ENCODE data around the gene DAG1. TPM values are rescaled to one million over a fixed set of nuclear protein-coding genes. Genes with fewer than 3 reads are reported as not detected.

The DAG1 gene
- total RNA-seq, 1 donor from 2014 or later = 46.8 TPM

GRCh38 chr3:49567406-49567805 lies 97.3 kb downstream of the DAG1 start:
- TF ChIP-seq CTCF (IDR thresholded peaks at IDR 0.05; ENCODE audit: partially characterized antibody, unreplicated experiment) = no peak
- H3K27me3 Mint-ChIP-seq (ENCODE audit: unreplicated experiment) = no peaks in the 10 kb centered on the region
- no peak overlapping the region for H3K27ac Mint-ChIP-seq (ENCODE audit: unreplicated experiment)
- DNase-seq = no peak
- peaks cover 3% of the 10 kb centered on the region for H3K9me3 Mint-ChIP-seq (ENCODE audit: unreplicated experiment)
- no peak overlapping the region for H3K4me3 Mint-ChIP-seq (ENCODE audit: unreplicated experiment)
- H3K36me3 Mint-ChIP-seq (ENCODE audit: unreplicated experiment) = no peaks in the 10 kb centered on the region
- H3K4me1 Mint-ChIP-seq (ENCODE audit: low read depth, unreplicated experiment) = peaks cover 13% of the 10 kb centered on the region

GRCh38 chr3:49568965-49569364 lies 98.9 kb downstream of the DAG1 start:
- no peak for DNase-seq
- H3K27me3 Mint-ChIP-seq (ENCODE audit: unreplicated experiment) = no peaks in the 10 kb centered on the region
- H3K4me3 Mint-ChIP-seq (ENCODE audit: unreplicated experiment) = no peak overlapping the region
- H3K4me1 Mint-ChIP-seq (ENCODE audit: low read depth, unreplicated experiment) = peaks cover 11% of the 10 kb centered on the region
- H3K9me3 Mint-ChIP-seq (ENCODE audit: unreplicated experiment) = peaks cover 3% of the 10 kb centered on the region
- H3K27ac Mint-ChIP-seq (ENCODE audit: unreplicated experiment) = no peak overlapping the region
- TF ChIP-seq CTCF (IDR thresholded peaks at IDR 0.05; ENCODE audit: partially characterized antibody, unreplicated experiment) = no peak
- H3K36me3 Mint-ChIP-seq (ENCODE audit: unreplicated experiment) = no peaks in the 10 kb centered on the region

GRCh38 chr3:49570028-49570654 lies 100.1 kb downstream of the DAG1 start:
- Mint-ChIP-seq H3K4me1 (ENCODE audit: low read depth, unreplicated experiment) (peaks cover 11% of the 10 kb centered on the region), H3K4me3 (ENCODE audit: unreplicated experiment) (no peak overlapping the region), H3K9me3 (ENCODE audit: unreplicated experiment) (peaks cover 1% of the 10 kb centered on the region), H3K27ac (ENCODE audit: unreplicated experiment) (no peak overlapping the region), H3K36me3 (ENCODE audit: unreplicated experiment) (no peaks in the 10 kb centered on the region), H3K27me3 (ENCODE audit: unreplicated experiment) (no peaks in the 10 kb centered on the region)
- no peak for TF ChIP-seq CTCF (IDR thresholded peaks at IDR 0.05; ENCODE audit: partially characterized antibody, unreplicated experiment)
- no peak for DNase-seq

- no peak for TF ChIP-seq CTCF (IDR thresholded peaks at IDR 0.05; ENCODE audit: partially characterized antibody, unreplicated experiment)
- no peak for DNase-seq
- Mint-ChIP-seq H3K36me3 (ENCODE audit: unreplicated experiment) (peaks cover 5% of the 10 kb centered on the region), H3K9me3 (ENCODE audit: unreplicated experiment) (no peaks in the 10 kb centered on the region), H3K4me1 (ENCODE audit: low read depth, unreplicated experiment) (no peaks in the 10 kb centered on the region), H3K4me3 (ENCODE audit: unreplicated experiment) (no peak overlapping the region), H3K27me3 (ENCODE audit: unreplicated experiment) (no peaks in the 10 kb centered on the region), H3K27ac (ENCODE audit: unreplicated experiment) (no peak overlapping the region)
Measured at GRCh38 chr3:49582177-49582576, 112.1 kb downstream of the DAG1 start.

Other genes with a start within 250 kb of the DAG1 start
- gene C3orf62, start 193.0 kb upstream of the DAG1 start, total RNA-seq (ENCODE audit: unreplicated experiment) = 7.5 TPM
- gene USP4, start 130.2 kb upstream of the DAG1 start, total RNA-seq (ENCODE audit: unreplicated experiment) = 70.0 TPM
- 239 TPM for gene GPX1, start 111.9 kb upstream of the DAG1 start, total RNA-seq (ENCODE audit: unreplicated experiment)
- gene RHOA, start 58.3 kb upstream of the DAG1 start, total RNA-seq (ENCODE audit: unreplicated experiment) = 262 TPM
- gene TCTA, start 57.8 kb upstream of the DAG1 start, total RNA-seq (ENCODE audit: unreplicated experiment) = 27.7 TPM
- gene AMT, start 47.8 kb upstream of the DAG1 start, total RNA-seq (ENCODE audit: unreplicated experiment) = 12.4 TPM
- gene NICN1, start 40.9 kb upstream of the DAG1 start, total RNA-seq (ENCODE audit: unreplicated experiment) = 38.7 TPM
- 46.9 TPM for gene BSN, start 84.2 kb downstream of the DAG1 start, total RNA-seq (ENCODE audit: unreplicated experiment)
- gene APEH, start 204.1 kb downstream of the DAG1 start, total RNA-seq (ENCODE audit: unreplicated experiment) = 119 TPM
- gene MST1, start 219.2 kb downstream of the DAG1 start, total RNA-seq (ENCODE audit: unreplicated experiment) = 23.4 TPM
- gene RNF123, start 219.3 kb downstream of the DAG1 start, total RNA-seq (ENCODE audit: unreplicated experiment) = 56.6 TPM
- 1.4 TPM for gene AMIGO3, start 249.4 kb downstream of the DAG1 start, total RNA-seq (ENCODE audit: unreplicated experiment)

All from glutamatergic neuron (in vitro differentiated cells).